GM12874 (cell line): ENCODE data around the gene ANKS1B.

ENCODE experiments used
- TF ChIP-seq, protein P1 (sequence below): IDR thresholded peaks from 2 replicates; pipeline ENCODE4 v1.5.1; 2011; ENCODE audit warnings: low read depth, mild to moderate bottlenecking, control low read depth, low read length, moderate library complexity; ENCODE audit not compliant: insufficient read depth

ANKS1B gene

DNA sequence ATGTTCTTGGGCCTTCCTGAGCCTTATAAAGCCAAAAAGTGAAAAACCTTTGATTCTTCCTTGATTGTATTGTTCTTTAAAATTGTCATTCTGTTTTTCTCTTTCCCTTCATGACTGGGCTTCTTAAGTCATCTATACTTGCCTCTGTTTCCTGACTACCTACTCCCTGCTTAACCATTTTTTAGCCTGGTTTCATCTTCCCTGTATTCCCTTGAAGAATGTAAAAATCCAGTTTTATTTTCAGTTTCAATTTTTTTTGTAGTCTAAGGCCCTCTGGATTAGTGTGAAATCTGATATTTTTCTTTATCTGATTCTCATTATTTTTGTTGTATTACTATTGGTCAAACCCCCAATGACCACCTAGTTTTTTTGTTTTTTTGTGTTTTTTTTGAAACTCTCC, 1293.4 kb downstream of the ANKS1B start:
- TF ChIP-seq, protein P1, sequence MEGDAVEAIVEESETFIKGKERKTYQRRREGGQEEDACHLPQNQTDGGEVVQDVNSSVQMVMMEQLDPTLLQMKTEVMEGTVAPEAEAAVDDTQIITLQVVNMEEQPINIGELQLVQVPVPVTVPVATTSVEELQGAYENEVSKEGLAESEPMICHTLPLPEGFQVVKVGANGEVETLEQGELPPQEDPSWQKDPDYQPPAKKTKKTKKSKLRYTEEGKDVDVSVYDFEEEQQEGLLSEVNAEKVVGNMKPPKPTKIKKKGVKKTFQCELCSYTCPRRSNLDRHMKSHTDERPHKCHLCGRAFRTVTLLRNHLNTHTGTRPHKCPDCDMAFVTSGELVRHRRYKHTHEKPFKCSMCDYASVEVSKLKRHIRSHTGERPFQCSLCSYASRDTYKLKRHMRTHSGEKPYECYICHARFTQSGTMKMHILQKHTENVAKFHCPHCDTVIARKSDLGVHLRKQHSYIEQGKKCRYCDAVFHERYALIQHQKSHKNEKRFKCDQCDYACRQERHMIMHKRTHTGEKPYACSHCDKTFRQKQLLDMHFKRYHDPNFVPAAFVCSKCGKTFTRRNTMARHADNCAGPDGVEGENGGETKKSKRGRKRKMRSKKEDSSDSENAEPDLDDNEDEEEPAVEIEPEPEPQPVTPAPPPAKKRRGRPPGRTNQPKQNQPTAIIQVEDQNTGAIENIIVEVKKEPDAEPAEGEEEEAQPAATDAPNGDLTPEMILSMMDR = no peak

DNA sequence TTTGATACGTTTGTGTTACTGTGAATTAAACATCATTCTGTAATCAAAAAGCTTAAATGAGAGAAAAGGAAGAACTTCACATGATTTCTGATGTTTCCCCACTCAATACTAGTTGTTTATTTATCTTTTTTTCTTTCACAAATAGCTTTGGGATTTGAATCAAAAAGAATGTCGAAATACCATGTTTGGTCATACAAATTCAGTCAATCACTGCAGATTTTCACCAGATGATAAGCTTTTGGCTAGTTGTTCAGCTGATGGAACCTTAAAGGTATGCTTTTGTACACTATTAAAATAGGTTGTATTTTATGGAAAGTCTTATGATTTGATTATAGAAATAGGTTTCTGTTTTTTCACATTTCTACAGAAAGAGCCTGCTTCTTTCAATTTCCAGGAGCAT, 1298.1 kb downstream of the ANKS1B start:
- TF ChIP-seq, protein P1 = no peak
